B cell (primary cell): ENCODE data around the gene RBBP8NL. TPM values are rescaled to one million over a fixed set of nuclear protein-coding genes. Genes with fewer than 3 reads are reported as not detected.

Source experiments
- ATAC-seq: fragments of 200-7000 bp; cut with Tn5 transposase; one replicate; pipeline ENCODE4 v1.10.0; 2021; ENCODE audit warnings: low read depth, mild to moderate bottlenecking, moderate number of reproducible peaks, moderate library complexity
- CTCF ChIA-PET: fragments of 350-600 bp; sonication (Branson Sonifier 250); formaldehyde crosslinking; loops from one replicate; lab custom pipeline; 2021; ENCODE audit warnings: antibody characterized with exemption, inconsistent platforms; lab: Charles Lee
- POLR2A ChIA-PET: fragments of 350-600 bp; sonication (Branson Sonifier 250); formaldehyde crosslinking; loops from one replicate; lab custom pipeline; 2021; ENCODE audit warnings: antibody characterized with exemption; lab: Charles Lee
- DNase-seq: peaks from one replicate; pipeline ENCODE4 v3.0.0; 2013
- H2AFZ ChIP-seq: 2 replicates; pipeline ENCODE4 v1.6.1; 2012; ENCODE audit warnings: mild to moderate bottlenecking, low read depth, low read length; ENCODE audit not compliant: insufficient read depth, poor library complexity, severe bottlenecking
- H3K27ac ChIP-seq, 2 donors: 1 replicate in 1 of 2; 2 replicates in 1 of 2; pipeline ENCODE4 v1.5.1; 2012 to 2013; ENCODE audit warnings: low read length in 2 of 2, mild to moderate bottlenecking in 2 of 2, moderate library complexity in 1 of 2
- H3K27me3 ChIP-seq, 4 experiments: fragments of 200-600 bp in 1 of 4; sonication (generic) in 1 of 4; replicated peaks in 1 of 4; 1 replicate in 2 of 4; 2 replicates in 2 of 4; pipeline versions ENCODE4 v1.6.1 to v1.7.0; 2013 to 2016; ENCODE audit warnings: low read length in 3 of 4, mild to moderate bottlenecking in 2 of 4, mixed read lengths in 1 of 4, moderate library complexity in 1 of 4; ENCODE audit not compliant: insufficient read depth in 4 of 4, control insufficient read depth in 3 of 4; ENCODE audit errors: control extremely low read depth in 1 of 4
- H3K36me3 ChIP-seq, 2 experiments: replicated peaks in 1 of 2; 1 replicate in 1 of 2; 2 replicates in 1 of 2; pipeline versions ENCODE4 v1.6.1 to v1.7.1; 2013; ENCODE audit warnings: low read length in 1 of 2; ENCODE audit not compliant: insufficient read depth in 2 of 2, control insufficient read depth in 1 of 2; ENCODE audit errors: control extremely low read depth in 1 of 2, extremely low read depth in 1 of 2
- H3K4me1 ChIP-seq, 2 donors: fragments of 200-600 bp in 1 of 2; sonication (generic) in 1 of 2; 1 replicate in 1 of 2; 2 replicates in 1 of 2; pipeline versions ENCODE4 v1.5.1 to v1.6.1; 2013 to 2017; ENCODE audit warnings: low read length in 2 of 2; ENCODE audit not compliant: control insufficient read depth in 2 of 2, insufficient read depth in 2 of 2
- H3K4me2 ChIP-seq: replicated peaks from 2 replicates; pipeline ENCODE3; 2012; ENCODE audit warnings: mild to moderate bottlenecking, low read depth, low read length; ENCODE audit not compliant: poor library complexity, severe bottlenecking
- H3K4me3 ChIP-seq, 5 experiments: fragments of 200-600 bp in 1 of 5; sonication (generic) in 1 of 5; 1 replicate in 3 of 5; 2 replicates in 2 of 5; pipeline versions ENCODE4 v1.5.1 to v1.7.0; 2011 to 2016; ENCODE audit warnings: low read length in 4 of 5, mild to moderate bottlenecking in 4 of 5, low read depth in 2 of 5, control low read depth in 1 of 5, moderate library complexity in 1 of 5; ENCODE audit not compliant: insufficient read depth in 1 of 5; ENCODE audit errors: control extremely low read depth in 1 of 5, extremely low read depth in 1 of 5
- H3K79me2 ChIP-seq: fragments of 200-600 bp; sonication (generic); one replicate; pipeline ENCODE4 v1.6.0; 2016; ENCODE audit warnings: low read length; ENCODE audit not compliant: control insufficient read depth, insufficient read depth
- H3K9ac ChIP-seq: fragments of 200-600 bp; sonication (generic); 2 replicates; pipeline ENCODE4 v1.6.1; 2017; ENCODE audit warnings: mild to moderate bottlenecking, low read length, moderate library complexity
- H3K9me3 ChIP-seq, 3 donors: one replicate each; pipeline versions ENCODE4 v1.6.1 to v1.7.1; 2013; ENCODE audit warnings: low read length in 2 of 3; ENCODE audit not compliant: control insufficient read depth in 2 of 3, insufficient read depth in 1 of 3; ENCODE audit errors: control extremely low read depth in 1 of 3
- H4K20me1 ChIP-seq: 2 replicates; pipeline ENCODE4 v1.6.0; 2012; ENCODE audit warnings: mild to moderate bottlenecking, low read length; ENCODE audit not compliant: insufficient read depth, control insufficient read depth, poor library complexity, severe bottlenecking
- H3K27ac Mint-ChIP-seq: one replicate; pipeline ENCODE4 v1.8.0; 2021; ENCODE audit warnings: mixed read lengths
- H3K27me3 Mint-ChIP-seq: one replicate; pipeline ENCODE4 v1.8.0; 2021; ENCODE audit warnings: mixed read lengths
- H3K4me1 Mint-ChIP-seq: one replicate; pipeline ENCODE4 v1.8.0; 2021; ENCODE audit warnings: mixed read lengths
- H3K4me3 Mint-ChIP-seq: one replicate; pipeline ENCODE4 v1.8.0; 2021; ENCODE audit warnings: mixed read lengths
- H3K9me3 Mint-ChIP-seq: one replicate; pipeline ENCODE4 v1.8.0; 2022; ENCODE audit warnings: mixed read lengths; ENCODE audit not compliant: insufficient read depth
- EZH2 ChIP-seq: IDR thresholded peaks from 2 replicates; pipeline ENCODE4 v1.6.1; 2012; ENCODE audit warnings: borderline replicate concordance, low read depth, mild to moderate bottlenecking, moderate library complexity, low read length; ENCODE audit not compliant: insufficient read depth, poor library complexity, severe bottlenecking
- WGBS: methylation state at CpG from one replicate; pipeline ENCODE4 v1.1.5; 2013; ENCODE audit warnings: missing lambda C conversion rate; ENCODE audit not compliant: insufficient coverage; 5-methylcytosine and 5-hydroxymethylcytosine counted together
- intact Hi-C: fragments of 100-400 bp; cut with micrococcal nuclease; formaldehyde crosslinking; loops from one replicate; pipeline ENCODE4 v1.10.0; 2022
- polyA plus RNA-seq: library from polyadenylated mRNA; depleted of rRNA; stranded (reverse); fragments of >200 nt; gene quantifications from 2 replicates; pipeline ENCODE4 v1.2.3, GENCODE V29; 2012
- total RNA-seq, 2 donors: library from RNA; stranded (reverse); fragments of 120-200 nt in 1 of 2; gene quantifications; 1 replicate in 1 of 2; 2 replicates in 1 of 2; pipeline versions ENCODE4 v1.2.3 to v1.2.4, GENCODE V29; 2013 to 2022
- TF ChIP-seq, protein P1 (sequence below): fragments of 200-600 bp; IDR thresholded peaks from one replicate; pipeline ENCODE4 v1.8.0; 2022; ENCODE audit warnings: antibody characterized with exemption, mild to moderate bottlenecking

The RBBP8NL gene
- total and polyA plus RNA-seq, 2 donors (not counting 1 experiment from before 2014, with no cell fraction given): not detected

DNA sequence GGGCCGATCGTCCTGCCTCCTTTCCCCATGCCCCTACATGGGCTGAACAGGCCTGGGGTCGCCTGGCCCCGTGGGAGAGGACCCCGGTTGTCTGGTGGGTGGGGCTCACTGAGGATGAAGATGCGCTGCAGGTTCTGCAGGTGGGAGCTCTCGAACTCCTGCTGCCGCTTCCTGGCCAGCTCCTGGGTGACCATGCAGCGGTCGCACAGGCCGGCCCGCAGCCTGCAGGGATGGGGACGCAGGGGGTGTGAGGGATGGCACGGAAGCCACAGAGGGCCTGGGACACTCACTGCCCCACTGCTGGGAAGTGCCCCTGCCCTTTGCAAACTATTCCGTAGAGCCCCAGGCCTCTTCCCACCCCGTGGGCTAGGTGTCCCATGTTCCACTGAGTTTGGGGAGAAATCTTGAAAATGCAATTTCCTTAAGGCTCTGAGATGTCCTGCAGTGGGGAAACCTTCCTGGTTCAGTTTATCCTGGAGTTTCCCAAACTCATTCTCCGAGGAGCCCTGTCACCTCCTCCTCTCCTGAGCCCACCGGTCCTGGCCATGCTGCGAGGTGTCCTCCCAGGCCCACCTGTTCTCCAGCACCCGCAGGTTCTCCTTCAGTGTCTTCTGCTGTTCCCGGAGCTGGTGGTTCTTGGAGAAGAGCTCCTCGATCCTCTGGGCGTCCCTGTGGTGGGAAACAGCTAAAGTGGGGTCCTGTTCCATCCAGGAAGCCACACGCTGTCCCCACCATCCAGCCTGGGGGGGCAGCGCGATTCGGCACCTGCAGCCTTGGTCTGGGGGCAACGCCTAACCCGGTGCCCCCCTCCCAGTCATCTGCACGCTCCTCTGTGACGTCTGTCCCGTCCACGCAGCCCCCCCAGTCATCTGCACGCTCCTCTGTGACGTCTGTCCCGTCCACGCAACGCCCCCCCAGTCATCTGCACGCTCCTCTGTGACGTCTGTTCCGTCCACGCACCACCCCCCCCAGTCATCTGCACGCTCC is 10.4 kb downstream of the RBBP8NL start:
- H3K4me3 Mint-ChIP-seq: no peak overlapping the region
- Histone ChIP-seq H3K4me1 (no peaks in the 10 kb centered on the region), H3K27me3 (peaks cover 0 to 8% (median 0%) of the 10 kb centered on the region in 4 experiments), H3K9ac (no peak overlapping the region), H3K36me3 (no peaks in the 10 kb centered on the region), H3K4me3 (no peak overlapping the region), H2AFZ (no peak overlapping the region), H3K27ac (no peak overlapping the region), H3K4me2 (no peak overlapping the region), H3K79me2 (no peaks in the 10 kb centered on the region), H3K9me3 (peaks cover 0 to 8% (median 0%) of the 10 kb centered on the region in 3 donors), H4K20me1 (no peaks in the 10 kb centered on the region)
- no peak for DNase-seq
- H3K27me3 Mint-ChIP-seq: no peaks in the 10 kb centered on the region
- TF ChIP-seq, protein P1, sequence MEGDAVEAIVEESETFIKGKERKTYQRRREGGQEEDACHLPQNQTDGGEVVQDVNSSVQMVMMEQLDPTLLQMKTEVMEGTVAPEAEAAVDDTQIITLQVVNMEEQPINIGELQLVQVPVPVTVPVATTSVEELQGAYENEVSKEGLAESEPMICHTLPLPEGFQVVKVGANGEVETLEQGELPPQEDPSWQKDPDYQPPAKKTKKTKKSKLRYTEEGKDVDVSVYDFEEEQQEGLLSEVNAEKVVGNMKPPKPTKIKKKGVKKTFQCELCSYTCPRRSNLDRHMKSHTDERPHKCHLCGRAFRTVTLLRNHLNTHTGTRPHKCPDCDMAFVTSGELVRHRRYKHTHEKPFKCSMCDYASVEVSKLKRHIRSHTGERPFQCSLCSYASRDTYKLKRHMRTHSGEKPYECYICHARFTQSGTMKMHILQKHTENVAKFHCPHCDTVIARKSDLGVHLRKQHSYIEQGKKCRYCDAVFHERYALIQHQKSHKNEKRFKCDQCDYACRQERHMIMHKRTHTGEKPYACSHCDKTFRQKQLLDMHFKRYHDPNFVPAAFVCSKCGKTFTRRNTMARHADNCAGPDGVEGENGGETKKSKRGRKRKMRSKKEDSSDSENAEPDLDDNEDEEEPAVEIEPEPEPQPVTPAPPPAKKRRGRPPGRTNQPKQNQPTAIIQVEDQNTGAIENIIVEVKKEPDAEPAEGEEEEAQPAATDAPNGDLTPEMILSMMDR: no peak
- no peak for TF ChIP-seq EZH2
- ATAC-seq: no peak
- intact Hi-C loops: no loop called here
- no peak overlapping the region for H3K27ac Mint-ChIP-seq
- H3K9me3 Mint-ChIP-seq: no peaks in the 10 kb centered on the region
- ChIA-PET CTCF (no interaction called here), POLR2A (no interaction called here)
- 86% methylated on average over 29 of the region's 43 CpGs for WGBS
- no peaks in the 10 kb centered on the region for H3K4me1 Mint-ChIP-seq
